ENCODE measurements around the gene CBFA2T3. TPM values are rescaled to one million over a fixed set of nuclear protein-coding genes. Genes with fewer than 3 reads are reported as not detected.

CBFA2T3 gene
- total RNA-seq, 1 experiment from 2014 or later, result 2.1 TPM

DNA sequence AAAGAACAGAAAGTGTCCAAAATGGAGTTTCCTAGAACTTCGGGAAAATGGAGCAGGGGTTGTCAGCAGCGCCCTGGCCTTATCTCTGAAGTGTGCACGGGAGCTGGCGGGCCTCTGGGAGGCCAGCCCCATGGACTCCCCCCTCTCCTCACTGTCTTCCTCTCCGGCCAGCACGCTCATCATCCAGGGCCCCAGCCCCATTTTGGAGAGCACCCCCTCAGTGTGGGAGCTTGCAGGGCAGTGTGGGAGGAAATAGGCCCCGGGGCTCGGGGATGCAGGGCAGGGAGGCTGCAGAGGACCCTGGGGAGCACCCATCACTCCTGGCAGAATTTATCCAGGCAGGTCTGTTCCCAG lies 105.7 kb downstream of the CBFA2T3 start:
- no peak overlapping the region for H3K4me3 ChIP-seq (ENCODE audit: low read depth, low read length)
- H3K4me1 Mint-ChIP-seq (ENCODE audit: low read depth, unreplicated experiment), result no peaks in the 10 kb centered on the region
- TF ChIP-seq, protein P1, sequence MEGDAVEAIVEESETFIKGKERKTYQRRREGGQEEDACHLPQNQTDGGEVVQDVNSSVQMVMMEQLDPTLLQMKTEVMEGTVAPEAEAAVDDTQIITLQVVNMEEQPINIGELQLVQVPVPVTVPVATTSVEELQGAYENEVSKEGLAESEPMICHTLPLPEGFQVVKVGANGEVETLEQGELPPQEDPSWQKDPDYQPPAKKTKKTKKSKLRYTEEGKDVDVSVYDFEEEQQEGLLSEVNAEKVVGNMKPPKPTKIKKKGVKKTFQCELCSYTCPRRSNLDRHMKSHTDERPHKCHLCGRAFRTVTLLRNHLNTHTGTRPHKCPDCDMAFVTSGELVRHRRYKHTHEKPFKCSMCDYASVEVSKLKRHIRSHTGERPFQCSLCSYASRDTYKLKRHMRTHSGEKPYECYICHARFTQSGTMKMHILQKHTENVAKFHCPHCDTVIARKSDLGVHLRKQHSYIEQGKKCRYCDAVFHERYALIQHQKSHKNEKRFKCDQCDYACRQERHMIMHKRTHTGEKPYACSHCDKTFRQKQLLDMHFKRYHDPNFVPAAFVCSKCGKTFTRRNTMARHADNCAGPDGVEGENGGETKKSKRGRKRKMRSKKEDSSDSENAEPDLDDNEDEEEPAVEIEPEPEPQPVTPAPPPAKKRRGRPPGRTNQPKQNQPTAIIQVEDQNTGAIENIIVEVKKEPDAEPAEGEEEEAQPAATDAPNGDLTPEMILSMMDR (IDR thresholded peaks at IDR 0.05; ENCODE audit: insufficient read depth in 1 of 2, low read depth in 1 of 2, low read length in 1 of 2, severe bottlenecking in 1 of 2, unreplicated experiment in 1 of 2), result no peak
- no peaks in the 10 kb centered on the region for H3K36me3 Mint-ChIP-seq (ENCODE audit: insufficient read depth, unreplicated experiment)
- H3K36me3 ChIP-seq (ENCODE audit: control insufficient read depth, insufficient read depth, low read length), result no peaks in the 10 kb centered on the region
- H3K27ac Mint-ChIP-seq (ENCODE audit: unreplicated experiment), result no peak overlapping the region
- DNase-seq, result no peak
- BruUV-seq (replicated peaks), result no TSS peak
- no peaks in the 10 kb centered on the region for H3K9me3 Mint-ChIP-seq (ENCODE audit: unreplicated experiment)
- intact Hi-C loops (cut with micrococcal nuclease; ENCODE audit: unreplicated experiment), result no loop called here
- ChIA-PET POLR2A (no interaction called here), CTCF (no interaction called here)
- H3K4me1 ChIP-seq, result no peaks in the 10 kb centered on the region
- no peak overlapping the region for H3K4me3 Mint-ChIP-seq (ENCODE audit: unreplicated experiment)
- H3K9me3 ChIP-seq, result no peaks in the 10 kb centered on the region
- H3K27me3 Mint-ChIP-seq (ENCODE audit: insufficient read depth, unreplicated experiment), result peaks cover 7% of the 10 kb centered on the region
- H3K27me3 ChIP-seq (replicated peaks; ENCODE audit: control insufficient read depth, insufficient read depth, low read length), result no peaks in the 10 kb centered on the region; the same call in 1 of the 2 replicates

DNA sequence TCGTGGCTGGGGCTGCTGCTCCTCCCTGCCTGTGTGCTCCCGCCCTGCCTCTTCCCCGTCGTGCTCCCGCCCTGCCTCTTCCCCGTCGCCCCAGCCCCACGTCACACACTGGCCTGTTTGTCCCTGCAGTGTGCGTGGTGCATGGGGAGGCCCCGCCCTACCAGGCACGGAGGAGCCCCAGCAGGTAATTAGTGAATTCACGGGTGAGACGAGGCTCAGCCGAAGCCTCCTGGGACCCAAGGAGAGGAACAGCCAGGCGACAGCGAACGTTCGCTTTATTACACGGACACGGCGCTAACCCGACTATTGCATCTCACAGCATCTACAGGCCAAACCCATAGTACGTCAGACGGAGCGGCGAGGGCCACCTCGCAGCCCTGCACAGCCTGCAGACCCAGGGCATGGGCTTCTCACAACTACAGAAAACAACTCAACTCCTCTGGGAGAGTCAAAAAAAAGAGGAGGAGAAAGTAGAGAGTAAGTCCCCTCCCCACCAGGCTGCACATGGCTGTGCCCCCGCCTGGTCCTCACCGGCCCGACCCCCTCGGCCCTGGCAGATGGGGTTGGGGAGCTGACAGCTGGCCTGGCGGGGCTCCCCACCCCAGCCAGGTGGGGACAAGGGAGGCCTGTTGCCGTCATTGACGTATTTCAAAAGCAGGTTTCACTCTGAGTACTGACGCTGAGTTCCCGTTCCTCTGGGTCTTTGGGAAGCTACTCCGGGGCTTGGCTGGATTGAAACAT lies 106.2 kb downstream of the CBFA2T3 start:
- POLR2A ChIA-PET, result no interaction called here
- CTCF ChIA-PET, result no interaction called here
- no peaks in the 10 kb centered on the region for H3K4me1 Mint-ChIP-seq (ENCODE audit: low read depth, unreplicated experiment)
- no peak for DNase-seq
- Histone ChIP-seq H3K36me3 (ENCODE audit: control insufficient read depth, insufficient read depth, low read length) (no peaks in the 10 kb centered on the region), H3K4me1 (no peaks in the 10 kb centered on the region), H3K4me3 (ENCODE audit: low read depth, low read length) (no peak overlapping the region), H3K27me3 (replicated peaks; ENCODE audit: control insufficient read depth, insufficient read depth, low read length) (no peaks in the 10 kb centered on the region; the same call in 1 of the 2 replicates), H3K9me3 (no peaks in the 10 kb centered on the region)
- peaks cover 6% of the 10 kb centered on the region for H3K27me3 Mint-ChIP-seq (ENCODE audit: insufficient read depth, unreplicated experiment)
- BruUV-seq (replicated peaks), result no TSS peak
- H3K36me3 Mint-ChIP-seq (ENCODE audit: insufficient read depth, unreplicated experiment), result no peaks in the 10 kb centered on the region
- no peaks in the 10 kb centered on the region for H3K9me3 Mint-ChIP-seq (ENCODE audit: unreplicated experiment)
- intact Hi-C loops (cut with micrococcal nuclease; ENCODE audit: unreplicated experiment), result no loop called here
- TF ChIP-seq, protein P1 (IDR thresholded peaks at IDR 0.05; ENCODE audit: insufficient read depth in 1 of 2, low read depth in 1 of 2, low read length in 1 of 2, severe bottlenecking in 1 of 2, unreplicated experiment in 1 of 2), result no peak
- H3K4me3 Mint-ChIP-seq (ENCODE audit: unreplicated experiment), result no peak overlapping the region
- no peak overlapping the region for H3K27ac Mint-ChIP-seq (ENCODE audit: unreplicated experiment)

DNA sequence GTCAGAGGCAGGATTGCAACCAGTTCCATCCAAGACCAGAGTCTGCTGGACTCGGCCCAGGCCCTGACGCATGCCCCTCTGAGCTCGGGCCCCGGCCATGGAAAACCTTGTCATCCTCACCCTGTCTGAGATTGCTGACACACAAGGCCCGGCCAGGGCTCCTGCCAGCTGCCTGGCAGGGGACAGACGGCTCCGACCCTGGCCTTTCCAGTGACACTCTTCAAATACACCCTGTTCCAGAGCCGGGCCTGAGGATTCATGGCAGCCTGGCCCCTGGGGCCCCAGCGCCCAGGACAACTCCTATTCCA lies 107.4 kb downstream of the CBFA2T3 start:
- TF ChIP-seq, protein P1 (IDR thresholded peaks at IDR 0.05; ENCODE audit: insufficient read depth in 1 of 2, low read depth in 1 of 2, low read length in 1 of 2, severe bottlenecking in 1 of 2, unreplicated experiment in 1 of 2), result no peak
- no peaks in the 10 kb centered on the region; the same call in 1 of the 2 replicates for H3K27me3 ChIP-seq (replicated peaks; ENCODE audit: control insufficient read depth, insufficient read depth, low read length)
- no peaks in the 10 kb centered on the region for H3K36me3 Mint-ChIP-seq (ENCODE audit: insufficient read depth, unreplicated experiment)
- intact Hi-C loops (cut with micrococcal nuclease; ENCODE audit: unreplicated experiment), result no loop called here
- H3K9me3 Mint-ChIP-seq (ENCODE audit: unreplicated experiment), result no peaks in the 10 kb centered on the region
- no peak for DNase-seq
- H3K36me3 ChIP-seq (ENCODE audit: control insufficient read depth, insufficient read depth, low read length), result no peaks in the 10 kb centered on the region
- H3K4me3 Mint-ChIP-seq (ENCODE audit: unreplicated experiment), result no peak overlapping the region
- no TSS peak for BruUV-seq (replicated peaks)
- POLR2A ChIA-PET, result no interaction called here
- no peak overlapping the region for H3K27ac Mint-ChIP-seq (ENCODE audit: unreplicated experiment)
- H3K4me3 ChIP-seq (ENCODE audit: low read depth, low read length), result no peak overlapping the region
- no peaks in the 10 kb centered on the region for H3K4me1 ChIP-seq
- CTCF ChIA-PET, result no interaction called here
- H3K4me1 Mint-ChIP-seq (ENCODE audit: low read depth, unreplicated experiment), result no peaks in the 10 kb centered on the region
- H3K27me3 Mint-ChIP-seq (ENCODE audit: insufficient read depth, unreplicated experiment), result peaks cover 3% of the 10 kb centered on the region
- H3K9me3 ChIP-seq, result no peaks in the 10 kb centered on the region

Data from Caco-2 (cell line).